ENCODE measurements around the gene HTR1A. TPM values are rescaled to one million over a fixed set of nuclear protein-coding genes. Genes with fewer than 3 reads are reported as not detected.

Gene HTR1A
- total RNA-seq, 6 experiments from 2014 or later, result not detected

DNA sequence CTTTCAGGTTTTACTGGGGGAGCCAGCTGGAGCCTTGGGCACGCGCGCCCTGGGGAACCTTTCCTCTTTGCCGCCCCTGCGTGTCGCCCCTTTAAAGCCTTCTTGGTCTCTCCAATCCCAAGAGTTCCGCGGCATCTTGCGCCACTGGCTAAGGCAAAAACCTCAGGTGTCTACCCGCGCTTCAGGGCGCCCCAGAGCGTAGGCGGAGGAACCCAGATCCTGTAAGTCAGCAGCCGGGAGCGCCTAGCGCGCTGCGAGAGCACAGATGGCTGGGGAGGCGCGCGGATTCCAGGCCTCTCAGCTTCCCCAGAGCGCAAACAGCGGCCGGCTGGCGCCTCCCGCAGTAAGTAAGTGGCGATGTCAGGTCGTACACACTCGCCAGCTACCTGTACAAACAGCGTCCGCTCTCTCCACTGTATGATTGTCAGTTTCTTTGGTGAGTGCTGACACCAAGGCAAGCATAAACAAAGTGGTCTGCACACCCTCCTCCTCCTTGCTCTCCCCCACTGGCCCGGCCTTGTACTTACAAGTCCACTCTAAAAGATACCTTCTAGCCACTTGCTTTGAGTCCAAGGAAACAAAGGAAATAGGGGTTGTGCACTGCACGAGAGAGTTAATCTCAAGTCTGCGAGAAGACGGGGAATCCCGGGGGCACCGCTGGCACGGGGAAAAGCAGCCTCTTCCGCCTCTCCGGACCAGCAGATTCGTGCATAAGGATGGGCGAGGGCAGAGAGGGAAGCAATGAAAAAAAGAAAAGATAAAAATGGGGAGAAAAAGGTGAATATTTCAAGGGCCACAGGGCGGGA, 2.9 kb downstream of the HTR1A start:
- peaks cover 8% of the 10 kb centered on the region; the same call in 1 of the 2 replicates for H3K36me3 Mint-ChIP-seq (ENCODE audit: low read depth)
- H3K27me3 Mint-ChIP-seq (ENCODE audit: insufficient read depth), result peaks cover 1% of the 10 kb centered on the region; the same call in 1 of the 2 replicates
- no peak for DNase-seq
- no peak overlapping the region for H3K27ac Mint-ChIP-seq
- H3K9me3 Mint-ChIP-seq, result peaks cover 28% of the 10 kb centered on the region
- H3K4me3 Mint-ChIP-seq, result no peak overlapping the region
- H3K4me1 Mint-ChIP-seq (ENCODE audit: low read depth), result no peaks in the 10 kb centered on the region
- TF ChIP-seq, protein P1, sequence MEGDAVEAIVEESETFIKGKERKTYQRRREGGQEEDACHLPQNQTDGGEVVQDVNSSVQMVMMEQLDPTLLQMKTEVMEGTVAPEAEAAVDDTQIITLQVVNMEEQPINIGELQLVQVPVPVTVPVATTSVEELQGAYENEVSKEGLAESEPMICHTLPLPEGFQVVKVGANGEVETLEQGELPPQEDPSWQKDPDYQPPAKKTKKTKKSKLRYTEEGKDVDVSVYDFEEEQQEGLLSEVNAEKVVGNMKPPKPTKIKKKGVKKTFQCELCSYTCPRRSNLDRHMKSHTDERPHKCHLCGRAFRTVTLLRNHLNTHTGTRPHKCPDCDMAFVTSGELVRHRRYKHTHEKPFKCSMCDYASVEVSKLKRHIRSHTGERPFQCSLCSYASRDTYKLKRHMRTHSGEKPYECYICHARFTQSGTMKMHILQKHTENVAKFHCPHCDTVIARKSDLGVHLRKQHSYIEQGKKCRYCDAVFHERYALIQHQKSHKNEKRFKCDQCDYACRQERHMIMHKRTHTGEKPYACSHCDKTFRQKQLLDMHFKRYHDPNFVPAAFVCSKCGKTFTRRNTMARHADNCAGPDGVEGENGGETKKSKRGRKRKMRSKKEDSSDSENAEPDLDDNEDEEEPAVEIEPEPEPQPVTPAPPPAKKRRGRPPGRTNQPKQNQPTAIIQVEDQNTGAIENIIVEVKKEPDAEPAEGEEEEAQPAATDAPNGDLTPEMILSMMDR (IDR thresholded peaks at IDR 0.05), result no peak

DNA sequence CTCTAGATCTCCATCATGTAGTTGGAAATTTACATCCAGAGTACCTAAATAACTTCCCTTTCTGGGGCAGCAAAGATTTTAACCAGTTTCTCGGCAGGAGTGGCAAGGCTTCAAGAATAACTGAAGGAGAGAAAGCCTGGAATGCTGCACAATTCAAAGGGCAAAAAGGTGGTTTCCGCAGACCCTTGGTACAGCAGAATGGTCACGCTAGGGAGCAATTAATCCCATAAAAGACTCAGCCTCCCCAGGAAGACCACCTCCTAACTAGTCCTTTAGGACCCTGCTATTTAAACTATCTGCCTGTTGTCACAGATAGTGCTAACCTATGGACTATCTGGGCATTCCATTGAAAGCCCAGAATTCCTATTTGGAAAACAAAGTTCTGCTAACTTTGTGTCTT, 3.6 kb downstream of the HTR1A start:
- no peak for DNase-seq
- H3K36me3 Mint-ChIP-seq (ENCODE audit: low read depth), result peaks cover 8% of the 10 kb centered on the region; the same call in 1 of the 2 replicates
- H3K27ac Mint-ChIP-seq, result no peak overlapping the region
- TF ChIP-seq, protein P1 (IDR thresholded peaks at IDR 0.05), result no peak
- peaks cover 28% of the 10 kb centered on the region for H3K9me3 Mint-ChIP-seq
- H3K4me3 Mint-ChIP-seq, result no peak overlapping the region
- no peaks in the 10 kb centered on the region for H3K4me1 Mint-ChIP-seq (ENCODE audit: low read depth)
- H3K27me3 Mint-ChIP-seq (ENCODE audit: insufficient read depth), result peaks cover 1% of the 10 kb centered on the region; the same call in 1 of the 2 replicates

DNA sequence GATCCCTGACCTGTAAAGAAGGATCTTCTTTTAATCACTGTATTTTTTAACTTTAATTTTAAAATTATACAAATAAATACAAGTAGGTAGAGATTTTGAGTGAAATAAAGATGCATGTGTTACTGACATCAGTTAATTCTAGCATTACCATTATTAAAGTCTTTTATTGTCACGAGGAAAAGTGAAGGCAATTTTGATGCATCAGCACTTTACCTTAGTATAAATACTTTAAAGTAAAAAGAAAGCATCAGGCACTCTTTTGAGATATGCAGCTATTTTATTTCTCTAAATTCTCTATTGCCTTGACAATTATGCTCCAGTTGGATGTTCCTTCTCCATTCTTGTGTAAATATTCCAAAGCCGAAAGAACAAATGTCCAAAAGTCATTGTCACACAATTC, 4.6 kb downstream of the HTR1A start:
- TF ChIP-seq, protein P1 (IDR thresholded peaks at IDR 0.05), result no peak
- no peak for DNase-seq
- H3K9me3 Mint-ChIP-seq, result peaks cover 28% of the 10 kb centered on the region
- H3K27ac Mint-ChIP-seq, result no peak overlapping the region
- H3K4me1 Mint-ChIP-seq (ENCODE audit: low read depth), result no peaks in the 10 kb centered on the region
- peaks cover 8% of the 10 kb centered on the region; the same call in 1 of the 2 replicates for H3K36me3 Mint-ChIP-seq (ENCODE audit: low read depth)
- H3K4me3 Mint-ChIP-seq, result no peak overlapping the region
- peaks cover 1% of the 10 kb centered on the region; the same call in 1 of the 2 replicates for H3K27me3 Mint-ChIP-seq (ENCODE audit: insufficient read depth)

DNA sequence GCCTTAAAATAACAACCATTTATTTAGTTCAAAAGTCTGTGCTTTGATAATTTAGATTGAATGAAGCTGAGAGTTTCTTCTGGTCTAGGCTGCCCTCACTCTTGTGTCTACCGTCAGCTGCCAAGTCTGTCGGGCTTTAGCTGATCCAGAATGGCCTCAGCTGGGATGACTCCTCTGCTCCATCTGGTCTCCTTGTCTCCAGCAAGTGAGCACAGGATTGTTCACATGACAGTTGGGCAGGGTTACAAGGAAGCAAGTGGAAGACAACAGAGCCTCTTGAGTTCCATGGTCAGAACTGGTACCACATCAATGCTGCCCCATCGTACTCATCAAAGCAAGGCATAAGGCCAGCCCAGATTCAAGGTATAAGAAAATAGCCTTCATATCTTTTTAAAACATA, 9.0 kb downstream of the HTR1A start:
- Mint-ChIP-seq H3K4me3 (no peak overlapping the region), H3K4me1 (ENCODE audit: low read depth) (no peaks in the 10 kb centered on the region), H3K9me3 (peaks cover 10% of the 10 kb centered on the region), H3K27me3 (ENCODE audit: insufficient read depth) (peaks cover 1% of the 10 kb centered on the region; the same call in 1 of the 2 replicates), H3K36me3 (ENCODE audit: low read depth) (no peaks in the 10 kb centered on the region), H3K27ac (no peak overlapping the region)
- TF ChIP-seq, protein P1 (IDR thresholded peaks at IDR 0.05), result no peak
- no peak for DNase-seq

DNA sequence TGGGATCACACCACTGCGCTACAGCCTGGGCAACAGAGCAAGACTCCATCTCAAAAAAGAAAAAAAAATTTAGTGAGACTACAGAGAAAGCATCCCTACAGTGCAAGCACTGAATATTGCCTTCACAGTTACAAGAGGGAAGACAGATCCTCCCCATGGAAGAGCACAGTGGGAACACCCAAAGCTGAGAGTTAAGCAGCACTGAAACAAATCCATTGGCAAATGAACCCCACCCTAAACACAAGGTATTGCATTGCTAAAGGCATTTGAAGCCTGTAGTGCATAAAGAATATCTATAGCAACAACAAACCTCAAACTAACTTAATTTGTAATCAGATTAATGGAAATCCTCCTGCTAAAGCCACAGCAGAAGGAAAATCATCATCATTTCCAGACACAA, 27.1 kb downstream of the HTR1A start:
- no peak overlapping the region for H3K4me3 Mint-ChIP-seq
- no peak overlapping the region for H3K27ac Mint-ChIP-seq
- DNase-seq, result no peak
- H3K4me1 Mint-ChIP-seq (ENCODE audit: low read depth), result no peaks in the 10 kb centered on the region
- no peaks in the 10 kb centered on the region for H3K36me3 Mint-ChIP-seq (ENCODE audit: low read depth)
- peaks cover 43% of the 10 kb centered on the region for H3K9me3 Mint-ChIP-seq
- TF ChIP-seq, protein P1 (IDR thresholded peaks at IDR 0.05), result no peak
- no peaks in the 10 kb centered on the region for H3K27me3 Mint-ChIP-seq (ENCODE audit: insufficient read depth)
